ENCODE results near the gene KDM5A. TPM values are rescaled to one million over a fixed set of nuclear protein-coding genes. Genes with fewer than 3 reads are reported as not detected.

KDM5A gene
- total RNA-seq, 6 experiments from 2014 or later = 10.8 to 31.0 (median 27.9) TPM

- no peaks in the 10 kb centered on the region for H3K36me3 ChIP-seq
- no peak overlapping the region for H3K4me3 ChIP-seq
- no peaks in the 10 kb centered on the region for H3K27me3 ChIP-seq
- no peak for ATAC-seq
- no peak for DNase-seq
- intact Hi-C loops (cut with DNase I) = no loop called here
- 89% methylated on average over 5 of the region's 6 CpGs for WGBS (ENCODE audit: insufficient coverage, low coverage, low lambda C conversion rate, missing lambda C conversion rate)
- peaks cover 0 to 14% (median 3%) of the 10 kb centered on the region in 4 donors for H3K4me1 ChIP-seq
- no peak overlapping the region for H3K27ac ChIP-seq
- TF ChIP-seq CTCF (IDR thresholded peaks at IDR 0.05) = no peak
- no peak for TF ChIP-seq POLR2A (IDR thresholded peaks at IDR 0.05)
- no peaks in the 10 kb centered on the region for H3K9me3 ChIP-seq
Observed at GRCh38 chr12:256225-256624, 132.9 kb downstream of the KDM5A start.

GRCh38 chr12:254912-255311, 134.2 kb downstream of the KDM5A start:
- Histone ChIP-seq H3K27me3 (no peaks in the 10 kb centered on the region), H3K27ac (no peak overlapping the region)
- ATAC-seq = no peak

GRCh38 chr12:254039-254438, 135.1 kb downstream of the KDM5A start:
- 81% methylated on average over 2 of the region's 10 CpGs for WGBS (ENCODE audit: insufficient coverage, low coverage, low lambda C conversion rate, missing lambda C conversion rate)
- no peak for TF ChIP-seq POLR2A (IDR thresholded peaks at IDR 0.05)
- TF ChIP-seq CTCF (IDR thresholded peaks at IDR 0.05) = no peak
- ATAC-seq (no peak), DNase-seq (no peak)
- H3K27ac ChIP-seq = no peak overlapping the region
- H3K27me3 ChIP-seq = no peaks in the 10 kb centered on the region
- no peak overlapping the region for H3K4me3 ChIP-seq
- H3K9me3 ChIP-seq = no peaks in the 10 kb centered on the region
- intact Hi-C loops (cut with DNase I) = no loop called here
- no peaks in the 10 kb centered on the region for H3K36me3 ChIP-seq
- H3K4me1 ChIP-seq = peaks cover 0 to 14% (median 3%) of the 10 kb centered on the region in 4 donors

More at GRCh38 chr12:254912-255311, 134.2 kb downstream of the KDM5A start:
- 75% methylated on average over 8 of the region's 9 CpGs for WGBS (ENCODE audit: insufficient coverage, low coverage, low lambda C conversion rate, missing lambda C conversion rate)
- Histone ChIP-seq H3K4me1 (peaks cover 0 to 14% (median 3%) of the 10 kb centered on the region in 4 donors), H3K9me3 (no peaks in the 10 kb centered on the region), H3K36me3 (no peaks in the 10 kb centered on the region), H3K4me3 (no peak overlapping the region)
- TF ChIP-seq POLR2A (IDR thresholded peaks at IDR 0.05) = no peak
- no peak for TF ChIP-seq CTCF (IDR thresholded peaks at IDR 0.05)
- intact Hi-C loops (cut with DNase I) = no loop called here
- DNase-seq = no peak

GRCh38 chr12:253116-253831, 135.8 kb downstream of the KDM5A start:
- TF ChIP-seq CTCF (IDR thresholded peaks at IDR 0.05) (no peak), POLR2A (IDR thresholded peaks at IDR 0.05) (no peak)
- DNase-seq (no peak), ATAC-seq (no peak)

More at GRCh38 chr12:253116-253831, 135.8 kb downstream of the KDM5A start:
- no peaks in the 10 kb centered on the region for H3K36me3 ChIP-seq
- intact Hi-C loops (cut with DNase I) = no loop called here
- H3K27me3 ChIP-seq = no peaks in the 10 kb centered on the region
- no peaks in the 10 kb centered on the region for H3K9me3 ChIP-seq
- H3K27ac ChIP-seq = no peak overlapping the region
- no peak overlapping the region for H3K4me3 ChIP-seq
- WGBS (ENCODE audit: insufficient coverage, low coverage, low lambda C conversion rate, missing lambda C conversion rate) = 85% methylated on average over 10 of the region's 12 CpGs
- H3K4me1 ChIP-seq = peaks cover 0 to 12% (median 3%) of the 10 kb centered on the region in 4 donors
